Right atrium auricular region (tissue), 2 donors: ENCODE measurements around the gene CCDC88B. TPM values are rescaled to one million over a fixed set of nuclear protein-coding genes. Genes with fewer than 3 reads are reported as not detected.

Experiments
- DNase-seq: peaks from one replicate; pipeline ENCODE4 v3.0.0-alpha.2; 2019; ENCODE audit warnings: low spot score
- H3K27ac ChIP-seq, 2 donors: fragments of 200-600 bp; sonication (generic); 1 replicate in 1 of 2; 2 replicates in 1 of 2; pipeline ENCODE4 v1.5.1; 2016 to 2019
- H3K27me3 ChIP-seq, 2 donors: fragments of 200-600 bp; sonication (generic); one replicate each; pipeline versions ENCODE4 v1.5.1 to v1.6.0; 2017 to 2019
- H3K36me3 ChIP-seq: fragments of 200-600 bp; sonication (generic); one replicate; pipeline ENCODE4 v1.5.1; 2016
- H3K4me1 ChIP-seq, 2 donors: fragments of 200-600 bp; sonication (generic); one replicate each; pipeline versions ENCODE4 v1.5.1 to v1.6.0; 2017 to 2019
- H3K4me3 ChIP-seq, 2 donors: fragments of 200-600 bp; sonication (generic); 1 replicate in 1 of 2; 2 replicates in 1 of 2; pipeline ENCODE4 v1.5.1; 2017 to 2019; ENCODE audit warnings: mild to moderate bottlenecking in 1 of 2, moderate library complexity in 1 of 2
- H3K9me3 ChIP-seq, 2 donors: fragments of 200-600 bp; sonication (generic); one replicate each; pipeline ENCODE4 v1.5.1; 2019
- CTCF ChIP-seq, 2 donors: fragments of 200-600 bp; sonication (generic); IDR thresholded peaks; one replicate each; pipeline ENCODE4 v1.5.1; 2019; ENCODE audit warnings: antibody characterized with exemption in 2 of 2
- total RNA-seq, 2 donors: library from RNA; depleted of rRNA; stranded (reverse); fragments of >200 nt; gene quantifications; one replicate each; pipeline ENCODE4 v1.1.0, GENCODE V29; 2016

Gene CCDC88B
- total RNA-seq, 2 donors from 2014 or later: 11.7 to 12.0 TPM

- no peak overlapping the region for H3K4me3 ChIP-seq
These were observed 56.1 kb downstream of the CCDC88B start for GRCh38 chr11:64396079-64396591.

GRCh38 chr11:64400102-64400501 lies 60.1 kb downstream of the CCDC88B start:
- TF ChIP-seq CTCF (IDR thresholded peaks at IDR 0.05): no peak
- peaks cover 0 to 8% of the 10 kb centered on the region in 2 donors for H3K4me1 ChIP-seq
- H3K36me3 ChIP-seq: no peaks in the 10 kb centered on the region
- no peaks in the 10 kb centered on the region for H3K27me3 ChIP-seq
- no peak overlapping the region for H3K27ac ChIP-seq
- no peak overlapping the region for H3K4me3 ChIP-seq
- H3K9me3 ChIP-seq: no peaks in the 10 kb centered on the region
- DNase-seq: peak; percentile 68

More at GRCh38 chr11:64396079-64396591, 56.1 kb downstream of the CCDC88B start:
- no peaks in the 10 kb centered on the region for H3K9me3 ChIP-seq
- no peak overlapping the region for H3K27ac ChIP-seq
- H3K27me3 ChIP-seq: no peaks in the 10 kb centered on the region
- no peaks in the 10 kb centered on the region for H3K36me3 ChIP-seq
- peaks cover 0 to 8% of the 10 kb centered on the region in 2 donors for H3K4me1 ChIP-seq
- TF ChIP-seq CTCF (IDR thresholded peaks at IDR 0.05): no peak
- DNase-seq: no peak

GRCh38 chr11:64400667-64401066 lies 60.7 kb downstream of the CCDC88B start:
- Histone ChIP-seq H3K27ac (no peak overlapping the region), H3K27me3 (no peaks in the 10 kb centered on the region), H3K4me3 (no peak overlapping the region), H3K4me1 (peaks cover 0 to 9% of the 10 kb centered on the region in 2 donors), H3K9me3 (no peaks in the 10 kb centered on the region), H3K36me3 (no peaks in the 10 kb centered on the region)
- no peak for TF ChIP-seq CTCF (IDR thresholded peaks at IDR 0.05)
- DNase-seq: no peak

- Histone ChIP-seq H3K9me3 (no peaks in the 10 kb centered on the region), H3K27ac (no peak overlapping the region), H3K4me1 (peaks cover 0 to 11% of the 10 kb centered on the region in 2 donors), H3K4me3 (no peak overlapping the region), H3K27me3 (no peaks in the 10 kb centered on the region), H3K36me3 (no peaks in the 10 kb centered on the region)
- no peak for DNase-seq
- no peak for TF ChIP-seq CTCF (IDR thresholded peaks at IDR 0.05)
These were observed 61.8 kb downstream of the CCDC88B start for GRCh38 chr11:64401775-64402174.

- no peak for DNase-seq
- Histone ChIP-seq H3K4me3 (no peak overlapping the region), H3K27ac (no peak overlapping the region), H3K27me3 (no peaks in the 10 kb centered on the region), H3K36me3 (no peaks in the 10 kb centered on the region), H3K9me3 (no peaks in the 10 kb centered on the region), H3K4me1 (peaks cover 0 to 11% of the 10 kb centered on the region in 2 donors)
- no peak for TF ChIP-seq CTCF (IDR thresholded peaks at IDR 0.05)
These were observed 63.1 kb downstream of the CCDC88B start for GRCh38 chr11:64403106-64403505.
